GM19463 (cell line): ENCODE results near the gene TMEM123.
"Not testable (repeated sequence)": the region's sequence is repeated elsewhere in the genome, so short reads cannot be mapped to it uniquely, and the experiment has no call there.

Source experiments
- ATAC-seq: cut with Tn5 transposase; IDR thresholded peaks from one replicate; pipeline ENCODE4 v1.9.1; 2021; ENCODE audit warnings: mild to moderate bottlenecking, moderate library complexity; ENCODE audit not compliant: unreplicated experiment

Gene TMEM123

DNA sequence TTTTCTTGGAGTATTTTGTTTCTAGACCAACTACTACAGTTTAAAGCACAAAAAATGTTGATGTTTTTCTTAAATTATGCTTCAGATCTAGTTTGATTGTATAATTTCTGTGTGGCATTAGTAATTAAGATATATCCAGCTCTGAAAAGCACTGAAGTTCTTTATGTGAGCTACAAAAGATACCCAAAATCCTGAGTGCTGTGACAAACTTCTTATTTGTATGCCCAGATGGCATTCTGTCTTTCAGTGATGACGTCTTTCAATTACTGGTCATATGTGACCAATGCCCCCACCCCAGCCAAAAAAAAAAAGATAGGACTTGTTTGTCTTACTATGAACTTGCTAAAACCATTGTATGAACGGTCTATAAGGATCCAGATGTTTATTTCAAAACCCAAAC, 54.3 kb downstream of the TMEM123 start:
- no peak for ATAC-seq

DNA sequence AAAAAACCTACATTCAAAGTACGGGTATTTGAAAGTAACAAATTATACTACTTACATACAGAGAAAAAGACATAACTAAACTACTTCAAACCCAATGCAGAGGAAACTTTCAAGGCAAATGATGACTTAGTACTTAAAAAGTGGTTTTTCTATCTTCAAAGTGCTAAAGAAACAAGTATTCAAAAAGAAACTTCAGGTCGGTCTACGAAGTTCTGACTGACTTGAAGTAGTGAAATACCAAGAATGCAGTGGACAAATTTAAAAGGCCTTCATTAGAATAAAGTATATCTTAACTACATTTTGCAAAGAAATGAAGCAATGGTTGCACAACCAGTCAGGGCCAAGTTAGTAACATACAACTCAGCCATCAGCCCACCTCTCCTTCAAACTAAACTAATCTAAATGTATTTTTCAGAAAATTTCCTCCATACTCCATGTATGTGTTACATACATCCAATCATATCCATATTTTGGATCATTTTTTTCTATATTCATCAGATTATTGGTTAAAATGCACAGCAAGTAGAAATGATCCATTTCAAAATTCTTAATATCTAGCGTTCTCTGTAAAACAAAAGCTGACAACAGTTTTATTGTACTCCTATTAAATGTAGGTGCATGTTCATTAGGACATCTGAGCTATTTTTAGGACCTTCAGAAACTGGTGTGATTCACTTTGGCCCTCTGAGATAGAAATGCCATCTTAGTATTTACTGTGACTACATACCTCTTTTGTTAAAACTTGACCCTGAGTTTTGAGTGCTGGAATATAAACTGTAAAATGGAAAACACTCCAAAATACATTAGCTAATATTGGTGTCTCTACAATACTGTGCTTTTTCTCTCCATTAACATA, 55.6 kb downstream of the TMEM123 start:
- no peak for ATAC-seq

DNA sequence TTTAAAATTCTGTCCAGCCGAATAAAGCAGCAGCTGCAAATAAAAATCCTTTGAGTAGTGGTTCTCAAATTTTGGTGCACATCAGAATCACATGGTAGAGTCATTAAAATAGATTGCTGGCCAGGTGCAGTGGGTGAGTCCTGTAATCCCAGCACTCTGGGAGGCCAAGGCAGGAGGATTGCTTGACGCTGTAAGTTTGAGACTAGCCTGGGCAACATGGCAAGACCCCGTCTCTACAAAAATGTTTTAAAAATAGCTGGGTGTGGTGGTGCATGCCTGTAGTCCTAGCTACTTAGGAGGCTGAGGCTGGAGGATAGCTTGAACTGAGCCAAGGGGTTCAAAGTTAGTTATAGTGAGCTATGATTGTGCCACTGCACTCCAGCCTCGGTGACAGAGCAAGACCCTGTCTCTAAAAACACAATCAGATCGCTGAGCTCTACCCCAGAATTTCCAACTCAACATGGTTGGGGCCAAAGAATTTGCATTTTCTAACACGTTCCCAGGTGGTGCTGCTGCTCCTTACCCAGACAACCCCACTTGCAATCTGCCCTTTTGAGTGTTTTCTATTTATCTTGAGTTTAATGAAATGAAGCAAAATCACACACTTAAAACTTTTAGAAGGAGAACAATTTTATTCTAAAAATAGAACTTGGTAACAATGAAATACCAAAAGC, 56.7 kb downstream of the TMEM123 start:
- ATAC-seq, result no peak

DNA sequence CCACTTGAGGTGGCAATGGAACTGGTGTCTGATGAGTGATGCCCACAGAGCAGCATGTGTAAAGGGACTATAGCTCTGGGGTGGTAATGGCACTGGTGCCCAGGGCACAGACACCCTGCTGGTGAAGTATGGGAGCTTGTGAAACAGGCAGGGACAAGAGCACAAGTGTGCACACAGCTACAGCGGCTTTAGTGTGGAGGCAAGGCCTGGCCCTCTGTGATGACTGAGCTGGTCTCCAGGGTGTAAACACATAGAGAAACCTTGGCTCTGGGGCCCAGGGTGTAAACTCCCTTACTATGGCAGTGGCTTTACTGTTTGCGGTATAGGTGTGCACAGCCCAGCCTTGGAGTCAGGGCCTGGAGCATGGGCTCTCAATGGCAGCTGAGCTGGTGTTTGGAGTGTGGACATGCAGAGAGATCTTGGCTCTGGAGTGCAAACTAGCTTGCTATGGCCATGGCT, 59.3 kb downstream of the TMEM123 start:
- ATAC-seq, result no peak

DNA sequence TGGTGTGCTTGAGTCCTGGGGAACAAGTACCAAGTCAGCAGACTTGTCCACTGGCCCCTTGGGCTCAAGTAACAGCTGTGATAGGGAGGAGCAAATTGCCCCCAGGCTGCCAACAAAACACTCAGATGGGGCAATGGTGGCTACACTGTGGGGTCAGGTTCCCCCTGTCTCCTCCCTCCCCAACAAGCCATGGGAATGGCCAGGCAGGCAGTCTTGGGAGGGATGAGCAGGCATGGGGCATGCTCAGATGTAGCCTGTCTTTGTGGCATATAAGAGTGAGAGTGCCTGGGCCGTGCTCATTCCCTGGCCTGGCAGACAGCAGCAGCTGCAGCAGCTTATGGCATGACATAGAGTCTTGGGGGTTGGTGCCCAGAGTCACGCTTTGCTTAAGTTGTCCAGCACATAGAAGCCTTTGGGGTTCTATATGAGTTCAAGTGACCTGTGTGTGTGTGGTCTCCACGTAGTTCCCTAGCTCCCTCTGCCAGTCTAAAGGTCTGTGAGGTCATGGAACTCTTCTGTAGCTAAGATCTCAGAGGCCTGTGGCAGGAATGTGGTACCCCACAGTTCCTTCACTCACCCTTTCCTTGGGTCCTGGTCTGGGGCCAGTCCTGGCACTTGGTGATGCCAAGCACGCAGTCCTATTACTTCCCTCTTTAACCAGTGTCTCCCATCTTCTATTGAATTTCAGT, 60.9 kb downstream of the TMEM123 start:
- ATAC-seq, result no peak

GRCh38 chr11:102390667-102391465, 61.7 kb downstream of the TMEM123 start:
- ATAC-seq, result peak; percentile 83

GRCh38 chr11:102389253-102389652, 63.3 kb downstream of the TMEM123 start:
- ATAC-seq, result no peak

DNA sequence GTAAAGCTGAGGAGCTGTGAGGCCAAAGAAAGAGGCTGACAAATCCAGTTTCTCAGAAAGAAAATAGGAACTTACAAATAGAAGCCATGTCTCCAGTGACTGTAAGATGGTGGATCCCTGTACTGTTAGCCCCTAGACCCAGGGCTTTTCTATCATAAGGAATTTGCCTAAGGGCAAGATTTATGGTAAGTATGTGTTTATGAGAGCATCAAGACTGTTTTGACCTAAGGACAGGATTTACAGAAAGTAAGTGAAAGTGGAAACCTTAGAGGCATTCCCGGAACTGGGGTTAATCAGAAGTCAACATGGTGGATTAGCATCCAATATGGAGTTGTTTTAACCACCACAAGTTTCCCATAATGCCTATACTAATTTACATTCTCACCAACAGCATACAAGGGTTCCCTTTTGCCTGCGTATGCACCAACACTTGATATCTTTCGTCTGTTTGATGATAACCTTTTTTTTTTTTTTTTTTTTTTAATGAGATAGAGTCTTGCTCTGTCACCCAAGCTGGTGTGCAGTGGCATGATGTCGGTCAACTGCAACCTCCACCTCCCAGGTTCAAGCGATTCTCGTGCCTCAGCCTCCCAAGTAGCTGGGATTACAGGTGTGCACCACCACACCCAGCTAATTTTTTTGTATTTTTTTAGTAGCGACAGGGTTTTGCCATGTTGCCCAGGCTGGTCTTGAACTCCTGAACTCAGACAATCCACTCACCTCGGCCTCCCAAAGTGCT, 65.4 kb downstream of the TMEM123 start:
- no peak for ATAC-seq

GRCh38 chr11:102386136-102386734, 66.3 kb downstream of the TMEM123 start:
- ATAC-seq, result no peak

GRCh38 chr11:102385085-102386007, 67.2 kb downstream of the TMEM123 start:
- ATAC-seq, result no peak

DNA sequence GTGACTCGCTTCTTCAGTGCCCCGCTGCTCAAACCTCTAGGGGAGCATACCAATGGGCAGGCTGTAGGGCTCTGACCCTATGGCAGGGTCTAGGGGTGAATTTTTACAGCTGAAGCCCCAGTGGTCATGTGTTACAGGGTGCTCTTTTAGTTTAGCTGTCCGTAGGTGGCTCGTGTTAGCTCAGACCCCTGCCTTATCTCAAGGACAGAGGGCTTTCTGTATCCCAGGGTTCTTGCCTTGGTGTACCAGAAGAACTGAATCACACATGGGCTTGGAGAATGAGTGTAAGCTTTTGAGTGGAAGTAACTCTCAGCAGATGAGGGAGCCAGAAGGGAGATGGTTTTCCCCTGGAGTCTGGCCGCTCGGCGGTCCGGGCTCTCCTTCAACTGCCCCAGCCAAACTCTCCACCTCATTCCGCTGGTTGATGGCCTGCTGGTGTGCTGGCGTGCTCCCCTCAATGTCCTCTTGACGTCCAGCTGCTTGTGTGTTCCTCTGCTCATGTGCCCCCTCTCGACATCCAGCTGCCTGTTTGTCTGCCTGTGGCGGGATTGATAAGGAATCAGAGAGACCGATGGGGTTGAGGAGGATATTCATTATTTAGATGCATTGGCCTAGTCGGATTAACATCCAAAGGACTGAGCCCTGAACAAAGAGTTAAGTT, 68.0 kb downstream of the TMEM123 start:
- ATAC-seq, result no peak

DNA sequence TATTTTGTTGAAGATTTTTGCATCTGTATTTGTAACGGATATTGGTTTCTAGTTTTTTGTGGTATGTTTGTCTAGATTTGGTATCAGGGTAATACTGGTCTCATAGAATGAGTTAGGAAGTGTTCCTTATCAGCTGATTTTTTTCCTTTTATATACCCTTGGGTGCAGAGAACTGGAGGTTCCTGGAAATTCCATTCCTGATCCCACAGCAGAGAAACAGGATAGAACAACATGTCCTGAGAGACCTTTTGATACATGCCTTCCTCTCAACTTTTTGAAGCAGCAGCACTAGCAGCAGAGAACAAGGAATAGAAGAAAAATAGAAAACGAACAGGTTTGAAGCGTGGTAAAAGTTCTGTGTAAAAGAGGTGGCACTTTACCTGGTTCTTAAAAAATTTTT, 68.7 kb downstream of the TMEM123 start:
- ATAC-seq, result no peak

DNA sequence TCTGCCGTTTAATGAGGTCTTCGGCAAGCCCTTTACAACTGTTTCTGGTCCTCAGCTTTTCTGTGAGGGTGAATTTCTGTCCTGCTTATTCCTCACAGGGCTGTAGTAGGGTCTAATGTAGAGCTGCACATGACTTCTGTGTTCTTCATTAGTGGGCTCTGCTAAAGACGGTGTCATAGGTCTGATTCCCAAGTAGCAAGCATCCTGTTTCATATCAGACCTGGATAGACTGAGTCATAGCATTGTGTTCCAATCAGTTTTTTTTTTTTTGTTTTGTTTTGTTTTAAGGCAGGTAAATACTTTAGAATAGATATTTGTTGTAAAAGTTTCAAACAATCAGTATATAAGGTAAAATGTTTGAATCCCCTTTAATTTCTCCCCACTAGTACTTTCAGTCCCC, 70.2 kb downstream of the TMEM123 start:
- no peak for ATAC-seq

- no peak for ATAC-seq
Measured at GRCh38 chr11:102378818-102379217, 73.7 kb downstream of the TMEM123 start.

DNA sequence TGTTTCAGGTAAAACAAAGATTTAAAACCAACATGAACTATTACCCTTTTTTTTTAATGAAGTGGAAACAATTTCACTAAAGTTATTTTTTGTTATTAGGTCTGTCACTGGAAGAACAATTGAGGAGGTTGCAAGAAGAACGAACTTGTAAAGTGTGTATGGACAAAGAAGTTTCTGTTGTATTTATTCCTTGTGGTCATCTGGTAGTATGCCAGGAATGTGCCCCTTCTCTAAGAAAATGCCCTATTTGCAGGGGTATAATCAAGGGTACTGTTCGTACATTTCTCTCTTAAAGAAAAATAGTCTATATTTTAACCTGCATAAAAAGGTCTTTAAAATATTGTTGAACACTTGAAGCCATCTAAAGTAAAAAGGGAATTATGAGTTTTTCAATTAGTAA, 74.7 kb downstream of the TMEM123 start:
- no peak for ATAC-seq

DNA sequence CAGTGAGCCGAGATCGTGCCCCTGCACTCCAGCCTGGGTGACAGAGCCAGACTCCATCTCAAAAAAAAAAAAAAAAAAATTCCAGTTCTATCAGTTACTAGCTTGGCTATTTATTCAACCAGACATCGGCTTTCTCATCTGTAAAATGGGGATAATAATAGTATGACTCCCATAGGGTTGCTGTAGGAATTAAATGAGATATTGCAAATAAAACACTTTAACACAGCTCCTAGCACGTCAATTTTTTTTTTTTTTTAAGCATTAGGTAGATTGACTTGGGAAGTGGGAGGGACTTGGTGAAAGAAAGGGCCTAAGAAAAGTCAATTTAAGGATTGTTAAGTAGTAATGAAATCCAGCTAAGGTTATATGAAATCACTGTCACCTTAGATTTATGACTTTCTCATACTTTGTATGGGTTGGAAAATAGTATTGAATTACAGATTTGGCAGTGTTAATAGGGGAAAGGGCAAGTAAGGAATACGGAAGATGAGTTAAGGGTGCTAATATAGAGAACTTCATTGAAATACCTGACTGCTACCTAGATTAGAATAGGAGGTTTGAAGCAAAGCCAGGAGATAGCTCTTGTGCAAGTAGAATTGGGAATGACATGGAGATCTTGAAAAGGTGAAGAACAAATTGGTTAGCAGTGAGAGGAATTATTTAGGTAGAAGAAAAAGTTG, 76.7 kb downstream of the TMEM123 start:
- ATAC-seq, result no peak

DNA sequence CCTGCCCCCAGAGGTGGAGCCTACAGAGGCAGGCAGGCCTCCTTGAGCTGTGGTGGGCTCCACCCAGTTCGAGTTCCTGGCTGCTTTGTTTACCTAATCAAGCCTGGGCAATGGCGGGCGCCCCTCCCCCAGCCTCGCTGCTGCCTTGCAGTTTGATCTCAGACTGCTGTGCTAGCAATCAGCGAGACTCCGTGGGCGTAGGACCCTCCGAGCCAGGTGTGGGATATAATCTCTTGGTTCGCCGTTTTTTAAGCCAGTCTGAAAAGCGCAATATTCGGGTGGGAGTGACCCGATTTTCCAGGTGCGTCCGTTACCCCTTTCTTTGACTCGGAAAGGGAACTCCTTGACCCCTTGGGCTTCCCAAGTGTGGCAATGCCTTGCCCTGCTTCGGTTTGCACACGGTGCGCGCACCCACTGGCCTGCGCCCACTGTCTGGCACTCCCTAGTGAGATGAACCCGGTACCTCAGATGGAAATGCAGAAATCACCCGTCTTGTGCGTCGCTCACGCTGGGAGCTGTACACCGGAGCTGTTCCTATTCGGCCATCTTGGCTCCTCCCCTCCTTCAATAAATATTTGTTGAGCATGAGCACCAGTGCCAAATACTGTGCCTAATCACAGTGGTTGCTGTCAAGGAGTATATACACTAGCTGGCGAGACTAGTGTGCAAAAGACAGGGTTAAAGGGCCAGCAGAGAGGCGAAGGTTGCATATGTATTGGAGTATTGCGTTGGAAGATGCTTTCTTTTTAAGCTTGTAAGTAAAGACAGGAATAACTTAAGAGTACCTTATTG, 77.7 kb downstream of the TMEM123 start:
- not testable (repeated sequence) for ATAC-seq
